Mesendoderm (in vitro differentiated cells): ENCODE results near the gene ABTB2.
A peak's percentile ranks its signal among the peaks of the same experiment; 100 is the strongest.

Experiments used
- DNase-seq: peaks from one replicate; pipeline ENCODE4 v3.0.0; 2013
- H2AK5ac ChIP-seq: 2 replicates; pipeline ENCODE4 v1.6.1; 2013; ENCODE audit warnings: low read length, inconsistent platforms
- H2BK120ac ChIP-seq: 2 replicates; pipeline ENCODE4 v1.6.1; 2013; ENCODE audit warnings: low read depth, mild to moderate bottlenecking, low read length, moderate library complexity, mixed read lengths
- H2BK15ac ChIP-seq: replicated peaks from 2 replicates; pipeline ENCODE4 v1.6.1; 2013; ENCODE audit warnings: low read depth, mild to moderate bottlenecking, moderate library complexity
- H2BK5ac ChIP-seq: 2 replicates; pipeline ENCODE4 v1.6.1; 2013; ENCODE audit warnings: low read length, inconsistent platforms
- H3K18ac ChIP-seq: 2 replicates; pipeline ENCODE4 v1.6.1; 2013; ENCODE audit warnings: mild to moderate bottlenecking, low read length, mixed read lengths
- H3K23ac ChIP-seq: one replicate; pipeline ENCODE4 v1.6.1; 2013; ENCODE audit warnings: low read length
- H3K27ac ChIP-seq: 2 replicates; pipeline ENCODE4 v1.5.1; 2013; ENCODE audit warnings: low read depth, mild to moderate bottlenecking, inconsistent platforms, low read length, moderate library complexity
- H3K27me3 ChIP-seq: 2 replicates; pipeline ENCODE4 v1.6.1; 2013; ENCODE audit warnings: low read length, control low read depth, mild to moderate bottlenecking, inconsistent platforms; ENCODE audit not compliant: insufficient read depth, poor library complexity
- H3K36me3 ChIP-seq: 2 replicates; pipeline ENCODE4 v1.6.1; 2013; ENCODE audit warnings: low read length, inconsistent platforms; ENCODE audit not compliant: control insufficient read depth, insufficient read depth
- H3K4ac ChIP-seq: one replicate; pipeline ENCODE4 v1.6.1; 2013; ENCODE audit warnings: low read depth, mild to moderate bottlenecking, low read length, moderate library complexity
- H3K4me1 ChIP-seq: 2 replicates; pipeline ENCODE4 v1.6.1; 2013; ENCODE audit warnings: low read depth, low read length, inconsistent platforms; ENCODE audit not compliant: control insufficient read depth
- H3K4me2 ChIP-seq: 2 replicates; pipeline ENCODE4 v1.6.1; 2013; ENCODE audit warnings: low read length
- H3K4me3 ChIP-seq: 2 replicates; pipeline ENCODE4 v1.5.1; 2013; ENCODE audit warnings: mild to moderate bottlenecking, low read length
- H3K56ac ChIP-seq: one replicate; pipeline ENCODE4 v1.6.1; 2013; ENCODE audit warnings: low read length
- H3K79me1 ChIP-seq: 2 replicates; pipeline ENCODE4 v1.6.1; 2013; ENCODE audit warnings: low read length, inconsistent platforms
- H3K79me2 ChIP-seq: 2 replicates; pipeline ENCODE4 v1.6.1; 2013; ENCODE audit warnings: mild to moderate bottlenecking, low read length; ENCODE audit not compliant: control insufficient read depth, insufficient read depth
- H3K9ac ChIP-seq: 2 replicates; pipeline ENCODE4 v1.6.1; 2013; ENCODE audit warnings: low read length, inconsistent platforms
- H4K5ac ChIP-seq: one replicate; pipeline ENCODE4 v1.6.1; 2013; ENCODE audit warnings: low read length
- H4K8ac ChIP-seq: one replicate; pipeline ENCODE4 v1.6.1; 2013; ENCODE audit warnings: low read depth, mild to moderate bottlenecking, control low read depth, low read length, moderate library complexity
- WGBS: extraction: QIAGEN DNeasy Blood & Tissue Kit; methylation state at CpG from one replicate; pipeline ENCODE4 v1.1.7; 2013; ENCODE audit warnings: low lambda C conversion rate, missing lambda C conversion rate; ENCODE audit not compliant: insufficient coverage; ENCODE audit errors: extremely low coverage; 5-methylcytosine and 5-hydroxymethylcytosine counted together

The ABTB2 gene

DNA sequence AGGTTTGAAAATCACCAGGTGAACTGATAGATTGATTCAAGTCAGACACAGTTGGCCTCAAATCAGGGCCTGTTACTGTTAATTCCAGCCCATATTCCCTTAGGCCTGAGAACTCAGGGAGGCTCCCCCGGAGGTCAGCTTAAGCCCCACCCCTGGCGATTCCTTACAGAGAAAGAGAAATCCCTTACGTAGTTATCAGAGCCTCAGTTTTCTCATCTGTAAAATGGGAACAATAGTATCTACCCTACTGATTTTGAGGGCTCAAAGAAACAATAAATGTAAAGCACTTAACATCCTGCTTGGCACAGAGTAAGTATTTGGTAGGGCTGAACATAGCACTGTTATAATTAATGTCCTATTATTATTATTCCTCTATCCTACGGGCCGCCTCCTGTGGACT is 158.3 kb downstream of the ABTB2 start:
- H3K18ac ChIP-seq, result no peak overlapping the region
- H2BK5ac ChIP-seq, result no peak overlapping the region
- no peak overlapping the region for H4K5ac ChIP-seq
- DNase-seq, result no peak
- H2BK120ac ChIP-seq, result no peak overlapping the region
- H3K9ac ChIP-seq, result no peak overlapping the region
- H3K79me1 ChIP-seq, result no peaks in the 10 kb centered on the region
- no peak overlapping the region for H3K4ac ChIP-seq
- H3K56ac ChIP-seq, result no peak overlapping the region
- H3K79me2 ChIP-seq, result no peaks in the 10 kb centered on the region
- H4K8ac ChIP-seq, result no peak overlapping the region
- H3K23ac ChIP-seq, result no peak overlapping the region
- H3K4me2 ChIP-seq, result no peak overlapping the region
- whole genome bisulfite sequencing, result no CpG with 5 or more reads among the region's 5 CpGs
- H2AK5ac ChIP-seq, result no peak overlapping the region
- H3K27ac ChIP-seq, result no peak overlapping the region
- H3K4me1 ChIP-seq, result peaks cover 2% of the 10 kb centered on the region
- H3K4me3 ChIP-seq, result no peak overlapping the region
- H3K27me3 ChIP-seq, result no peaks in the 10 kb centered on the region
- H2BK15ac ChIP-seq, result no peak overlapping the region
- H3K36me3 ChIP-seq, result no peaks in the 10 kb centered on the region

DNA sequence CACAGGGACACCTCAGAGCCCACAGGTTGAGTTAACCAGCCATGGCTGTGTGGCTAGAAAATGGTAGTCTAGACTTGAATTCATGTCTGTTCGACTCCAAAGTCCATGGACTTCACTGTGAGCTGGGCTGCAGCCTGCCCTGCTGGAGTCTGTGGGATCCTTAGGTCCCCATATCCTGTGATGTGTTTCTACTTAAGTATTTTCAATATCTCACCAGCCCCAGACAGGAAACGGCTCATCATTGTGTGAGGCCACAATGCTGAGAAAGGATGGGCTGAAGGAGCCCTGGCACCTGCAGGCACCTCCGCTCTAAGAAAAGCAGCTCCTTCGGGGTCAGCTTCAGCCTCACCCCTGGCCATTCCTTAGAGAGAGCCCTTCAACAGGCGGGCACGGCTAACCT is 159.3 kb downstream of the ABTB2 start:
- Histone ChIP-seq H3K27ac (no peak overlapping the region), H4K8ac (no peak overlapping the region), H3K9ac (no peak overlapping the region), H3K23ac (no peak overlapping the region), H4K5ac (no peak overlapping the region), H2AK5ac (no peak overlapping the region), H2BK5ac (no peak overlapping the region), H3K56ac (no peak overlapping the region), H3K18ac (no peak overlapping the region), H3K4me3 (no peak overlapping the region), H2BK15ac (no peak overlapping the region), H3K4me1 (peaks cover 2% of the 10 kb centered on the region), H3K4ac (no peak overlapping the region), H3K27me3 (no peaks in the 10 kb centered on the region), H2BK120ac (no peak overlapping the region), H3K79me2 (no peaks in the 10 kb centered on the region), H3K79me1 (no peaks in the 10 kb centered on the region), H3K36me3 (no peaks in the 10 kb centered on the region), H3K4me2 (no peak overlapping the region)
- no CpG with 5 or more reads among the region's 6 CpGs for WGBS
- no peak for DNase-seq

DNA sequence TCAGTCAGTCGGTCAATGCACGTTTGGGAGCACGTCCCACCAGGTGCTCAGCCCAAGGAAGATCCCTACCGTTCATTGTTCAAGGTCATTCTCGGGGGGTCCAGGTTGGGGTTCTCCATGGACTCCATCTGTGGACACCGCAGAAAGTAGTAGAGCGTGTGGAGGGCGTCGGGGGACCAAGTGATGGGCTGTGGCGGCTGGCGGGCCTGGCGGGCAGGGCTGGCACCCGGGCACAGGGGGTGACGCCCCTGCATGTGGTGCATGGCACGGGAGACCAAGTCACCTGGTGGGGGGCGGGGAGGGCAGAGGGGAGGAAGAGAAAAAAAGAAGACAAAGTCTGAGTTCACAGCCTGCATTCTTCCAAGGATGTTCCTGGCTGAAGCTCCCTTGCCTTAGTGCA is 160.6 kb downstream of the ABTB2 start:
- Histone ChIP-seq H2BK120ac (no peak overlapping the region), H3K79me2 (no peaks in the 10 kb centered on the region), H3K4ac (no peak overlapping the region), H3K4me1 (peaks cover 2% of the 10 kb centered on the region), H3K36me3 (no peaks in the 10 kb centered on the region), H2BK5ac (no peak overlapping the region), H3K9ac (no peak overlapping the region), H3K79me1 (no peaks in the 10 kb centered on the region), H2AK5ac (no peak overlapping the region), H3K27ac (no peak overlapping the region), H3K4me3 (no peak overlapping the region), H3K4me2 (no peak overlapping the region), H3K18ac (no peak overlapping the region), H4K5ac (no peak overlapping the region), H2BK15ac (no peak overlapping the region), H3K56ac (no peak overlapping the region), H3K27me3 (no peaks in the 10 kb centered on the region), H3K23ac (no peak overlapping the region), H4K8ac (no peak overlapping the region)
- WGBS, result no CpG with 5 or more reads among the region's 16 CpGs
- no peak for DNase-seq

DNA sequence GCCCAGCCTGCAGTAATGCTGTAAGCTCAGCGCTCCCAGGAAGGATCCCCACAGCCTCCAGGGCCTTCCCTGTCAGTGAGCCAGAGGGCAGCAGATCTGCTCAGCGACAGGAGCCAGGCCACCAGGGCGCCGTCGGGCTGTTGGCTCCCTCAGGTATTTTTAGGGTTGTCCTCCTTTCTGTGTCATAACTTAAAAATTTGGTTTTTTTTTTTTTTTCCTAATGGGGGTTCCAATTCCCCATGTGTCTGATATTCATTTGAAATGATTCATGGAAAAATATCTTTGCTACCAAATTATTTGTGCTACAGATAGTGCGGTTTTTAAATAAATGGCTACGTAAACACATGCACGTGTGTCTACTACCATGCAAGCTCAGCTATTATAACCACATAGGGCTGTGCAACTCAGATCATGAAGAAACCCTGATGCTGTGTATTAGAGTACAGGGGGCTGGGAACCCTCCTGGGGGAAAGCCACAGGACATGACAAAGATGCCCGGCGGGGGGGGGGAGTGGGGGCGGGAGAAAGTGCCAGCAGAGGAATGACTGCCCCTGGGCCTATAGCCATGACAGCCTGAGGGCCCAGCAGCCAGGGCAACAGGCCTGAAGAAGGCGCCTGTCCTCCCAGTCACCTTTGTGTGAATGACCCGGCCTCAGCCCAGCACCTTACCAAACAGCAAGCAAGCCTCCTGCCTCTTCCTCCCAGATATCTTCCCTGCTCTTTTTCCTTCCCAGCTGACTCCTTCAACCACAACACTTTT is 163.1 kb downstream of the ABTB2 start:
- WGBS, result no CpG with 5 or more reads among the region's 13 CpGs
- no peak overlapping the region for H3K4me2 ChIP-seq
- no peaks in the 10 kb centered on the region for H3K36me3 ChIP-seq
- no peak overlapping the region for H3K4me3 ChIP-seq
- H3K27ac ChIP-seq, result no peak overlapping the region
- H4K5ac ChIP-seq, result no peak overlapping the region
- peak; percentile 63 for DNase-seq
- no peak overlapping the region for H2AK5ac ChIP-seq
- H3K4ac ChIP-seq, result no peak overlapping the region
- no peak overlapping the region for H3K18ac ChIP-seq
- no peaks in the 10 kb centered on the region for H3K79me2 ChIP-seq
- peaks cover 2% of the 10 kb centered on the region for H3K4me1 ChIP-seq
- H4K8ac ChIP-seq, result no peak overlapping the region
- H2BK5ac ChIP-seq, result no peak overlapping the region
- H3K23ac ChIP-seq, result no peak overlapping the region
- H2BK120ac ChIP-seq, result no peak overlapping the region
- no peaks in the 10 kb centered on the region for H3K79me1 ChIP-seq
- H3K9ac ChIP-seq, result no peak overlapping the region
- no peaks in the 10 kb centered on the region for H3K27me3 ChIP-seq
- no peak overlapping the region for H2BK15ac ChIP-seq
- H3K56ac ChIP-seq, result no peak overlapping the region

DNA sequence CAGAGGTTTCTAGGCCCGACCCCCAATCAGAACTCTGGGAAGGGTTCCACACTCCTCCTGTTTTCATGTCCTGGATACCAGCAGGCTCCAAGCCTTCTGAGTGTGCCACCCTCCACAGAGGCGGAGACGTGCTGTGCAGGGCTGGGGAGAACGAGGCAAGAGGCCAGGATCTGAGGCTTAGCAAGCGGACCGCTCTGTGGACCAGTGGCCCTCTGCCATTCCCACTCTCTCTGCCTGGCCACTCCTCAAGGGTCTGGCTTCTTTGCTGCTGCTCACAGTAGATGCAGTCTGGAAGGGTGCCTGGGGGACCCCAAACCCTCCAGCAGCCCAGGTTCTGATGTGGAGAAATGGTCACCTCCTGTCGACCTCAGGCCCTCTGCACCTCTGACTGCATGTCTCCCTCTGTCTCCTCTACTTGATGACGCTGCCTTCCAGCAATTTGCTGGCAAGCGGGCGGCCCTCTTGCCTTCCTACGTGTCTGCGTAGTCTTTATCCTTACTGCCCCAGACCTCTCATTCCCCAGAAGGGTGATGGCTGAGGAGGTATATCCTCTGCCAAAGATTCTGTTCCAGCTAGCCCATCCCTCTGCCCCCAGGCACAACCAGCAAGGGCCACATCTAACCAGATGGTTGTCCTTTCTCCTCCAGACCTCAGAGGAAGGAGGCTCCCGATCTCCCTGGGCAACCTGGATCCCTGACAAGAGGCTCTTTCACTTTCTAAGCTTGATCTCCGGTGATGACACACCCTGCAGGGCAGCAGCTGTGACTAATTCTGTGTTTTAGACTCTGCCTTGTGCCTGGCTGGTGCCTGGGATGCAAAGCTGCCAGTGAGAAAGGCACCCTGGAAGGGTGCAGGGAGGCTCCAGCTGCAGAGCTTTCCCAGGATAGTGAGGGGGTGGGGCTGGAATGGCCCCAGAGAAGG is 165.1 kb downstream of the ABTB2 start:
- Histone ChIP-seq H3K4me2 (no peak overlapping the region), H3K18ac (no peak overlapping the region), H3K27ac (no peak overlapping the region), H3K27me3 (no peaks in the 10 kb centered on the region), H3K9ac (no peak overlapping the region), H2BK120ac (no peak overlapping the region), H2BK5ac (no peak overlapping the region), H4K8ac (no peak overlapping the region), H3K36me3 (no peaks in the 10 kb centered on the region), H3K79me1 (no peaks in the 10 kb centered on the region), H2AK5ac (no peak overlapping the region), H3K4me1 (peaks cover 2% of the 10 kb centered on the region), H4K5ac (no peak overlapping the region), H3K4ac (no peak overlapping the region), H3K23ac (no peak overlapping the region), H2BK15ac (no peak overlapping the region), H3K4me3 (no peak overlapping the region), H3K79me2 (no peaks in the 10 kb centered on the region), H3K56ac (no peak overlapping the region)
- WGBS, result no CpG with 5 or more reads among the region's 14 CpGs
- DNase-seq, result peak; percentile 47
